Dedifferentiated amniotic fluid mesenchymal stem cell (primary cell): ENCODE measurements around the gene AGAP2.

Experiments used
- DNase-seq: peaks from one replicate; pipeline ENCODE4 v3.0.0-alpha.2; 2016; ENCODE audit errors: extremely low spot score

AGAP2 gene

DNA sequence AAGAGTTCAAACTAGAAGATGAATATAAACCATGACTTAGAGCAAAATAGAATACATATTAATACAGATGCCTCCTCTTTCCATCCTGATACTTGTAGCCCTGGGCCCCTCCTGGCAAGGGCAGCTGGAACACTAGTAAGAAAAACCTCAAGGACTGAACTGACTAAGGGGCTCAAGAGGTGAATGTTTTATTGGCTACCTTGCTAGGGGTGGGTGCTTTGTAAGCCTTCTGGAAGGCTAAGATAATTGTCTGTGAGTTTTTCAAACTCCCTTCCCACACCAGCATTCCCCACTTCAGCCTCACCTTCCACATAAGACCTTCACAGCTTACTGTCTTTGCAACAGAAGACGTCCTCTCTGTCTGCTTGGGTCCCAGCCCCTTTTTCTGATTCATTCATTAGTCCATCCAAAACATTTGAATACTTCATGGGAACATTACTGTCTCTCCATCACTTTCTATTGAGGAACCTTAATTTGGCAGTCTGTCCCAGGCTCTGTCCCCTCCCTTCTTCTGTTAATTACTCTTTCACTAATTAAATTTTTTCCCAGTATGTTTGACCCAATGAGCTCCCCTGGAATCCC lies 15.3 kb upstream of the AGAP2 start:
- DNase-seq: no peak

DNA sequence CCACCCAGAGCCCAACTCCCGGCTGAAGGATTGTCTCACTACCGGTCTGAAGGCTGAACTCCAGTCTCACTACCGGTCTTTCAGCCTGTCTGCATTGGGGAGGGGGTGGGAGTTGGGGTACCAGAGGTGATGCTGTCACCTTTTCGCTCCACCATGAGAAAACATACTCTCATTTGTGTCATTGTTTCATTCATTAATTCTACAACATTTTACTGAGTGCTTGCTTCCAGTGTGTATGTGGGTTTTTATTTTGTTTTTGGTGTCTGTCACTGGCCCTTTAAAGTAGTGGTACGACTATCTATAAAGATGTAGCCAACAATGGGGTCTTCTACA lies 14.1 kb upstream of the AGAP2 start:
- DNase-seq: no peak

DNA sequence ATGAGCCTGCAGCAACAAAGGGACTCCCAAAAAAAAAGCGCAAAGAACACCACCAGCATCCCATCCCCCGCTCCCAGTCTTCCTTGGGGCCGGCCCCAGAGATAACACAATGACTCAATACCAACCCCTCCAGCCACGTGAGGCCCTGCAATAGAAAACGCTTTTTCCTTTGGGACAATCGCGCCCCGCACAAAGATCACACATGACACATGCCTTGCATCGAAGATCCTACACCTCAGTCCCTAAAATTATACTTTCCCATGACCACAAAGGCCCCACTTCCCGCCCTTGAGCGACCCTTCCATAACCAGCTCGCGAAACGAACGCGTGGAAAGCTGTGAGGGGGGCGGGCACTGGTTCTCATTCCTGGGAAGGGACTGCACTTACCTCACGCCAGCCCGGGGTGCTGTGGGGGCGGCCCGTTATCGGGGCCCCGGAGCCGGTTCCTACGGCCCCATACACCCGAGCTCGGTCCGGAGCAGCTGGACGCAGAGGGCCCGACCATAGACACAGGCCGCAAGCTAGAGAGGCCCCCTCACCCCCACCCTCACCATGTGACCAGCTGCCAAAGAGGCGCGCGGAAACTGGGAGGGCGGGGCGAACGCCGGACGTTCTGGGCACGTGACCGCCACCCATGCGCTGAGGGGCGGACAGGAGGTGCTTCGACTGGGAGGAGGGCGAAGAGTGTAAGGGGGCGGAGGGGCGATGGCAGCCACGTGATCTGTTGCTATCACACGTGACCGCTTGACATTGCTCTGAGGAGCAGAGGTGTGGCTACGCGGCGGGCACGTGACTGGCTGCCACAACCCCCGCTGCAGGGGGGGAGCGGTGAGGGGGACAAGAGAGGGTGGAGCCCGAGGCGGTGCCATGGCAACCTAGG lies 13.5 kb upstream of the AGAP2 start, which contains the start of gene CDK4:
CDK4 (minus strand) TSS at position 523 of the 880 bp plus-strand sequence. CDS start 593 bp downstream, outside the sequence.
- DNase-seq: peak; percentile 99

DNA sequence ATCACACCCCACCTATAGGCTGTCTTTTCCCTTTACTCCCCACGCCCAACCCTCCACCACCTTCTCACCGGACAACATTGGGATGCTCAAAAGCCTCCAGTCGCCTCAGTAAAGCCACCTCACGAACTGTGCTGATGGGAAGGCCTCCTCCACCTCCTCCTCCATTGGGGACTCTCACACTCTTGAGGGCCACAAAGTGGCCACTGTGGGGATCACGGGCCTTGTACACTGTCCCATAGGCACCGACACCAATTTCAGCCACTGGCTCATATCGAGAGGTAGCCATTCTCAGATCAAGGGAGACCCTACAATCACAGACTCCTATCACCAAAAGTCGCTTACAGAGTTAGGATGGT lies 12.9 kb upstream of the AGAP2 start:
- no peak for DNase-seq

DNA sequence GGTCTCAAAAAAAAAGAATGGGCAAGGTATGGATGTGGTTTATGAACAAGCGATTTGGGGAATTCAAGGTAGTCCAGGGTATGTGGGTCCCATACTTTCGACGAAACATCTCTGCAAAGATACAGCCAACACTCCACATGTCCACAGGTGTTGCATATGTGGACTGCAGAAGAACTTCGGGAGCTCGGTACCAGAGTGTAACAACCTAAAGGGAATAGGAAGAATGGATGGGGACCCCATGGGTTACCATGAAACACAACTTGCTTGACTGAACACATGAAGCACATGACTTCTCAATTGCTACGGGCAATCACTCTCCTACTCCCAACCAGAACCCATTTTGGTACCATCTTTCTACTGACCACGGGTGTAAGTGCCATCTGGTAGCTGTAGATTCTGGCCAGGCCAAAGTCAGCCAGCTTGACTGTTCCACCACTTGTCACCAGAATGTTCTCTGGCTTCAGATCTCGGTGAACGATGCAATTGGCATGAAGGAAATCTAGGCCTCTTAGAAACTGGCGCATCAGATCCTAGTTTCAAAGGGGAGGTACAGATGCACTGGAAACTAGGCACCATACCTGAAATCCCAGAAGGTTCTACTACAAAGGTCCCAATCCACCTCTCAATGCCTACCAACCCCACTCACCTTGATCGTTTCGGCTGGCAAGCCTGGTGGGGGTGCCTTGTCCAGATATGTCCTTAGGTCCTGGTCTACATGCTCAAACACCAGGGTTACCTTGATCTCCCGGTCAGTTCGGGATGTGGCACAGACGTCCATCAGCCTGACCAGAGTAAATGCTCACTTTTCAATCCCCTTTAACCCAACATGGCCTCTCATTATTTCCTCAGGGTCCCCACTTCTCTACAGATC lies 12.3 kb upstream of the AGAP2 start:
- no peak for DNase-seq

DNA sequence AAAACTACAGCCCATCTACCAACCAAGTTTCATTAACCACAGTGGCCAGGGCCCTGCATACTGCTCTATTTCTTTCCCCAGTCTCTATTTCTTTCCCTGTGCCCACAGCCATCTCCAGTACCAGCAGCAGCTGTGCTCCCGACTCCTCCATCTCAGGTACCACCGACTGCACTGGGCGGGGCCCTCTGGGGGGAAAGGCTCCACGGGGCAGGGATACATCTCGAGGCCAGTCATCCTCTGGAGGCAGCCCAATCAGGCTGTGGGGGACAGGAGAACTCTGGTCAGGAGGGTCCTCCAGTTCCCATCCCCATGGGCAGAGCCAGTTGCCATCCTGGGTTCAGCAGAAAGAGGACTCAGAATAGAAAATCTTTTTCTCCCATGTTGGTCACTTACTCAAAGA lies 10.5 kb upstream of the AGAP2 start:
- DNase-seq: no peak

DNA sequence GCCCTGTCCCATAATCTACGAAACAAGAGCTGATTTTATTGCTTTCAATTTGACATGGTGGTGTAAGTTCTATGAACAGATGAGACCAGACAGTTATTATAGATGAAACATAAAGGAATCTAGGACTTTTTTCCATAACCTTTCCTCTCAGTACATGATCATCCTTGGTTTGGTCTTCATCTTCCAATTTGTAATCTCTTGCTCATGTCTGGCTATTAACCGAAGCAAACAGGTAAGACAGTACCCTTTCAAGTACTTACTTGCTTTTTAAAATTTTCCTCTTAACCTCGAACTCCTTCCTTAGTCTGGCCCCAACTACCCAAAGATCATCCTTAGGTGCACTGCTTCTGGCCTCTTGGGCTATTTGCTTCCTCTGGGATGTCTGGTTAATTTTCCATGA lies 7.5 kb upstream of the AGAP2 start:
- DNase-seq: no peak

DNA sequence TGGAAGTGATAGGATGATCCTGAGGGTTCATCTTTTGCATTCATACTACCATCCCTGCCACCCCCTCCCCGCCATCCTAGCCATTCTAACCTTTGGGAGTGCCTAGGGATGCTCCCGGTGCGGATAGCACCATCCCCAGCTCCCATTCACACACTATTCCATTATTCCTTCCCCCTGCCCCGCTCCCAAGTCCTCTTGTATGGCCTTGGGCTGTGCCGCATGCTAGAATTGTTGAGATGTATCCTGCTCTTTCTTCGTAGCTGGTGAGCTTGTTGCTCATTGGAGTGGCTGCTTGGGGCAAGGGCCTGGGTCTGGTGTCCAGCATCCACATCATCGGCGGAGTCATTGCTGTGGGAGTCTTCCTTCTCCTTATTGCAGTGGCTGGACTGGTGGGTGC lies 6.9 kb upstream of the AGAP2 start:
- no peak for DNase-seq

DNA sequence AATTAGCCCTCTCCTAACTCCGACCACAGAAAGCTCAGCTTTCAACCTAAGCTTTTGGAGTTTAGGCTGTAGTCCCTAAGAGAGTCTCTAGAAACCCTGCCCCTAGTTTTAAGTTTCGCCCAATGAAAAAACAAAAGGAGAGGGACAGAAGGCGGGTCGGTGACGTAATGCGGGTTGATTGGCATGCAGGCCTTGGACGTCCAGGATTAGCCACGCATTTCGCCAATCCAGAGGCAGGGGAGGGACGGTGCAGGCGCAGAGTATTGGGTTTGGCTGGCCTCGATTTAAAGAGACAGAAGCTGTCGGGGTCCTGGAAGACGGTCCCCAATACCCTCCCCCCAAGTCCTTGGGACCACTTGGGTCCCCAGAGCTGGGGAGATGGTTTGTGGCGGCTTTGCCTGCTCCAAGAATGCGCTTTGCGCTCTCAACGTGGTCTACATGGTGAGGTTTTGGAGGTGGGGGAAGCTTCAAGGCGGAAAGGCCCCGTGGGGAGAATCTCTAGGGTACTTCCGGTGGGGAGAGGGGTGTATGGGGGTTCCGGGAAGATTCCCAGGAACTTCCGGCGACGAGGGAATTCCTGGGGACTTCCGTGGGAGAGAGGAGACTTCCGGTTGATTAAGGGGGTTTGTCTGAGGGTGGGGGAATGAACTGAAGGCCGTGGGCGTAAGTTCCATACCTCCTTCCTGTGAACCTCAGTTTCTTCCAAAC lies 6.4 kb upstream of the AGAP2 start, which contains the start of gene TSPAN31:
TSPAN31 (plus strand) TSS at position 263 of the 708 bp plus-strand sequence; CDS start at position 379, 116 bp downstream.
- peak; percentile 99 for DNase-seq

DNA sequence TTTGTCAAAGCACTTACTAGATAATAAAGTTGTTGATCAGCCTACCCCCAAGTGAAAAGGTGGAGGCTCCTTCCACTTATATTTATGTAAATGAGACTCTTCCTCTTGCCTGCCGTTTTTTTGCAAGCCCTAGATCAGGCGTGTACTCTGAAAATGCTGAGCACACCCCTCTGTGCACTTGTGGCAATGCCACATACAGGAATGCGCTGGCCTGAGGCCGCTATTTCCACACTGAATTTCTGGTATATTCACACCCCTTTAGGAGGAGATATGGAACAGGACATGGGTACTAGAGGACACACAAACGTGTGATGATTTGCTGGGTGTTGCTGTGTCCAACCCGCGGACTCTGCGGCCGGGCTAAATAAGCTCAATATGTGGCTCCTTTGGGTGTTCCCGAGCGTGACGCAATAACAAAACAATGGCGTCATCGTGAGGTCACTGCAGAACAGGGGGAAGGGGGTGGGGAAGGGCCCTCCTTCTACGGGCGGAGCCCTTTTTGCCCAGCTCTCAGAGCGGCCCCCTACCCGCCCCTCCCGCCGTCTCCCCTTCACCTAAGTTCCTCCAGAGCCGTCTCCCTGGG lies 5.7 kb upstream of the AGAP2 start:
- DNase-seq: peak; percentile 71

DNA sequence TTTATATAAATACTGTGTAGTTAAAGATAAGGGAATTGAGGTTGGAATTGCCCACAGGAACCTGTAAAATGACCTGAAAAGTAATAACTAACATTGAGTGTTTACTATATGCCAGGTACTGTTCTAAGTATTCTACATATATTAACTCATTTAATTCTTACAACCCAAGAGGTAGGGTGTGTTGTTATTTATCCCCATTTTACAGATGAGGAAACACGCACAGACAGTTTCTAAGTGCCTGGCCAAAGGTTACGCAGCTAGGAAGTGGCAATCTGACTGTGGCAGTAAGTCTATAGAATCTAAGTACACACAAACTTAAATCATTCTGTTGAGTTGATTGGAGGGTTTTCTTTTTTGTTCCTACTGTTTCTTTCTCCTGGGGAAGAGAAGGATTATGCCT lies 5.2 kb upstream of the AGAP2 start:
- no peak for DNase-seq

DNA sequence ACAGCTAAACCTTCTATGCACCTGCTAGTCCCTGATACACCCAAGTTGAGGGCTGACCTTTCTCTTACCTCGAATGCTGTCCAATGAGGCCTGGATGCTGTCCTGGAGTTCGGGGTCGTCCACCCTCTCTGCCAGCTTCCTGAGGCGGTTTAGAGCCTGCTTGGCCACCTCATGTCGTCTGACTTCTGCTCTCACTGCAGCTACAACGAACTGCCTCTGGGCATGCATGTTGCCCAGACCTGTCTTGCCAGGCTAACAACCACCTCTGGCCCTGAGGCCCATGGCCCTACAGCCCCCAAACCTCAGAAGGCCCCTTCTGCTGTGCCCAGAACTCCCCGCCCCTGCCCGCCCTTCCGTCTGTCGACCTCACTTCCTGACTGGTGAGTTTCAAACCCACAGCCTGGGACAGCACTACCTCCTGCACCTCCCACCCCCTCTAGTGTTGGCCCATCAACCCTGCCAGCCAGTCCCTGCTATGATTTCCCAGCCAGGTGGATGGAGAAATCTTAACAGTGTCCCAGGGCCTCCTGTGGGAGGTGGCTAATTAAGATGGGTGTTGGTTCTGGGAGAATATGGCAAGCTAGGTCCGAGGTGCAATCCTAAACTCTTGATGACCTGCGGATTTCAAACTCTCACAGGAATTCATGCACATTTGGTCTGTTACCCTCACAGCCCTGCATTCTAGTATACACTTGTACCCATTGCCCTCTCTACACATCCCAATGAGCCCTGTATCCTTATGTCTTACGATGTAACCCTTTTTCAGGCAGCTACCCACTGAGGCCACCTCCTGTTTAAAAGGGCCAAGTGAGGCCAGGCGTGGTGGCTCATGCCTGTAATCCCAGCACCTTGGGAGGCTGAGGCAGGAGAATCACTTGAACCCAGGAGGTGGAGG lies 3.5 kb upstream of the AGAP2 start:
- DNase-seq: no peak

DNA sequence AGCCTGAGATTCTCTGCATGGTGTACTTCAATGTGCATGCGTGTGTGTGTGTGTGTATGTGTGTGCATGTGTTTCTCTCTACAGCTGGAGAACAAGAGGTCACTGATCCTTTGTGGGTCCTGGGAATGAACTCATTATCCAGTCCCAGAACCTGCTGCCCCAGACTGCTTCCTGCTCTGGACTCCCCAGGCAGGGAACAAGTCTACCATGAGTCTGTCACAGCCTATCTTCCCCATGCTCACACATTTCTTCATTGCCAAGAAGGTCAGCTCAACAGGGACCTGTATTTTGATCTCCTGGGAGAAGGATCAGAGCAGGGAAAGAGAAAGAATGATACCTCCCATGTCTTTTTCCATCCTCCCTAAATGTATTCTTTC lies 2.9 kb upstream of the AGAP2 start:
- no peak for DNase-seq

DNA sequence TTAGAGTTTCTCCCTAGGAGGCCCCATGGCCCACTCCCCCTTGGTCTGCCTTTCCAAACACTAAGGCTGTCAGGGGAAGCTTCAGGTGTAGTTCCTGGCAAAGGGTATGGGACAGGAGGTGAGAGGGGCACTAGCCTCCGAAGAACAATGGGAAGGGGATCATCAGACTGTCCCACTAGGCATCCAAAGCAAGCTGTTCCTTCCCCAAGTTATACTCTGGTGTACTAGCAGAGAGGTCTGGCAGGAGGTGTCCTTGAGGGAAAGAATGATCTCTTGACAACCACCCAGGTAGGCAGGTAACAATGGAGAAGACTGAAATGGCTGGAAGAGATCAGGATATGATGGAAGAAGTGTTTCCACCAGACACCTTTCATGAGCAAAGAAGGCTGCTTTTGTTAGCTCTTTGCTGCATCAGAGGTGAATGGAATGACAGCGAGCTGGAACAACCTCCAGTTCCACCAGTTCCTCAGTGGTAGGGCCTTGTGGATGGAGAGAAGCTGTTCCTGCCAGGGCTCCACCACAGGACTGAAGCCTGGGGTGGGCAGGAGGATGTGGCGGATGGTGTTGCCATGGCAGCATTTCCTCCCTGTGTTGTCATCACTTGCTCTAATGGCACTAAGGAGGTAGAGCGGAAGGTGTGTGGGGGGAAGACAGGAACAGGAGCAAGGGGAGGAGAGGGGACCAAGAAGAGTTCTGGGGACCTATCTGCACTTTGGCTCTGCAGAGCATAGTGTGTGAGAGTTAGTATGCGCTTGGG lies 2.3 kb upstream of the AGAP2 start:
- no peak for DNase-seq

DNA sequence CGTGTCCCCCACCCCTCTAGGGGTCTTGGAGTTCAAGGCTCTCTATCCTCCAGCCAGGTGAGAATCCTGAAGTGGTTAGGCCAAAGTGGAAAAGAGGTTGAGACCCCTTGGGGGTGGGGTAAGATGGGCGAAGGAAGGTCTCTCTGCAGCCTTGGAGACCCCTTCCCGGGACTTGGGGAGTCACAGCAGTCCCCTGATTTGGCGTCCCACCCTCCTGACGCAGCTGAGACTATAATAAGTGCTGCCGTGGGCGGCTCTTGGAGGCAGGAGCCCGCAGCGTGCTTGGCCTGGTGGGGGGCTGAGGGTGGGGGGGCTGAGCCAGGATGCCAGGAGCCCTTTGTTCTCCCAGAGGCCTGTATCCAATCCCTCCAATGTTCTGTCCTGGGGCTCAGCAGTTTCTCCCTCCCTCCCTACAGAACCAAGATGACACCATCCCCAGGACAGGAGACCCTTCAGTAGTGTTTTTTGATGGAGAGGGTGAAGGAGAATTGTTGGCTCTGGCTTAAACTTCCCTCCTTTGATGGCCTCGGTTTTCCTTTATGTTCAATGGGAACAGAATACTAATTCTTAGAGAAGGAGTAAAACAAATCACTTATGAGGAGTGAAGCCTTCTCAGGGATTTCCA lies 1.5 kb upstream of the AGAP2 start:
- DNase-seq: no peak

DNA sequence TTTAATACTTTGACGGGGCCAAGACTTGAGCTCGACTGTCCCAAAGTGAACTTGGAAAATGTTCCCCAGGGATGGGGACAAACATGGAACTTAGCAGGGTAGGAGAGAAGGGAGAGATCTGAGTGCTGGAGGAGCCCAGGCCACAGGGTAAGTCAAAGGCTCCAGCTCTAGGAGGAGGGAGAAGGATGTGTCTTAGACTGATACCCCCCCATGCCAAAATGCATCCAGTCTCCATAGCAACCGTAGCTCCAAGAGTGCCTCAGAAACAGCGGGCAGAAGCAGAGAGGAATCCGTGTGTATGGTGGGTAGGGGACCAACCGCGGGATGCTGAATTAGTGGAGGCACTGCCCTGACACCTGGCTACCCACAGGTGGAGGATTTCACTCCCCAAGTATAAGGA lies 845 bp upstream of the AGAP2 start:
- no peak for DNase-seq

DNA sequence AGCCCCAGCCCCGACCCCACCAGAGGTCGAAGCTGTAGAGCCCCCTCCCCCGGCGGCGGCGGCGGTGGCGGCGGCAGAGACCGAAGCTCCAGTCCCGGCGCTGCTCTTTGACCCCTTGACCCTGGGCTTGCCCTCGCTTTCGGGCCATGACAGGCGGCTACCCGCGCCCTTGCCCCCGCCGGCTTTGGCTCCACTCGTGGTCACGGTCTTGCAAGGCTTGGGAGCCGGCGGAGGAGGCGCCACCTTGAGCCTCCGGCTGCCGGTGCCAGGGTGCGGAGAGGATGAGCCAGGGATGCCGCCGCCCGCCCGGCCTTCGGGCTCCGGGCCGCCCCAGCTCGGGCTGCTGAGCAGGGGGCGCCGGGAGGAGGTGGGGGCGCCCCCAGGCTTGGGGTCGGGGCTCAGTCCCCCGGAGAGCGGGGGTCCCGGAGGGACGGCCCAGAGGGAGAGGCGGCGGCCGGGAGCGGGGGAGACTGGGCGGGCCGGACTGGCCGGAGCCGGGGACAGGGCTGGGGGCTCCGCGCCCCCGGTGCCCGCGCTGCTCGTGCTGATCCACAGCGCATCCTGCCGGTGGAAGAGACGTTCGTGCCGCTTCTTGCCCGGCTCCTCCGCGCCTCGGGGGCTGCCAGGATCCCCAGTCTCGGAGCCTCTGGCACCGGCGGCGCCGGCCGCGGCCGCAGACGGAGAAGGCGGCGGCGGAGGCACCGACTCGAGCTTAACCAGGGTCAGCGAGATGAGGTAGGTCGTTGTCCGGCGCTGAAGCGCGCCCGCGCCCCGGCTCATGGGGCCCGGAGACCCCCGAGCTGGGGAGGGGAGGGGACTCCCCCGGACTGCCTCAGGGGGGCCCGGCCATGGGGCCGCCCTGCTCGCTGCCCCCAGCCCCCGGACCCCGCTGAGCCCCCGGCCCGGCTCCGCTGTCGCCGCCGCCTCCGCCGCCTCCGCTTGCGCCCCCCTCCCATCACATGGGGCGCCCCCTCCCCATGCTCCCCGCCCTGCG lies 778 bp downstream of the AGAP2 start:
- DNase-seq: no peak
